ENCODE data around the gene ANXA4.

ANXA4 gene

DNA sequence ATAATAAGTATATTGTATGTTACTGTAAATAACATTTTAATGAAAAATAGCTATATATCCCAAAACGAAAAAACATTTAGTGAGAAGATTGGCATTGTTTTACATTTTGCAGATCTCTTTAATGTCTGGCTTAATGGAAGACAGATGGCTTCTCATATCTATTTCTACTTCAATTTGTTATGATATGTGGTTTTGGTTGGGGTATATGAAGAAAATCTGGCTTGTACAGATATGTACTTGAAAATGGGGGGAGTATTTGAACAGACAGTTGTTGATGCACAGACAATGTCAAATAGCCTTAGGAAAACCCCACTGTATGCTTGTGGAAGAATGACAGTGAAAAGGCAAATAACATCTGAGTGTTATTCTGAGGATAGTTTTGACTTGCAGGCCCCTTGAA lies 64.0 kb downstream of the ANXA4 start:
- DNase-seq (ENCODE audit: extremely low spot score): no peak
- ChIA-PET CTCF (no interaction called here), POLR2A (no interaction called here)
- TF ChIP-seq ZNF384 (IDR thresholded peaks at IDR 0.05): no peak
- no peak for TF ChIP-seq CTBP1 (IDR thresholded peaks at IDR 0.05; ENCODE audit: borderline replicate concordance)
- TF ChIP-seq, protein P1, sequence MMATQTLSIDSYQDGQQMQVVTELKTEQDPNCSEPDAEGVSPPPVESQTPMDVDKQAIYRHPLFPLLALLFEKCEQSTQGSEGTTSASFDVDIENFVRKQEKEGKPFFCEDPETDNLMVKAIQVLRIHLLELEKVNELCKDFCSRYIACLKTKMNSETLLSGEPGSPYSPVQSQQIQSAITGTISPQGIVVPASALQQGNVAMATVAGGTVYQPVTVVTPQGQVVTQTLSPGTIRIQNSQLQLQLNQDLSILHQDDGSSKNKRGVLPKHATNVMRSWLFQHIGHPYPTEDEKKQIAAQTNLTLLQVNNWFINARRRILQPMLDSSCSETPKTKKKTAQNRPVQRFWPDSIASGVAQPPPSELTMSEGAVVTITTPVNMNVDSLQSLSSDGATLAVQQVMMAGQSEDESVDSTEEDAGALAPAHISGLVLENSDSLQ (IDR thresholded peaks at IDR 0.05): no peak
- no peak for TF ChIP-seq FOXK2 (IDR thresholded peaks at IDR 0.05)
- TF ChIP-seq HDGF (IDR thresholded peaks at IDR 0.05; ENCODE audit: borderline replicate concordance): no peak
- no peak for TF ChIP-seq LEF1 (IDR thresholded peaks at IDR 0.05; ENCODE audit: borderline replicate concordance)
- TF ChIP-seq BHLHE40 (IDR thresholded peaks at IDR 0.05; ENCODE audit: borderline replicate concordance): no peak
- no peak for TF ChIP-seq FOXM1 (IDR thresholded peaks at IDR 0.05; ENCODE audit: borderline replicate concordance)
- TF ChIP-seq L3MBTL2 (conservative IDR thresholded peaks at IDR 0.05): no peak
- TF ChIP-seq NFRKB (IDR thresholded peaks at IDR 0.05): no peak
- no peak for TF ChIP-seq SP1 (IDR thresholded peaks at IDR 0.05)
- TF ChIP-seq TARDBP (IDR thresholded peaks at IDR 0.05): no peak
- no peak for TF ChIP-seq FOXA1 (IDR thresholded peaks at IDR 0.05)

DNA sequence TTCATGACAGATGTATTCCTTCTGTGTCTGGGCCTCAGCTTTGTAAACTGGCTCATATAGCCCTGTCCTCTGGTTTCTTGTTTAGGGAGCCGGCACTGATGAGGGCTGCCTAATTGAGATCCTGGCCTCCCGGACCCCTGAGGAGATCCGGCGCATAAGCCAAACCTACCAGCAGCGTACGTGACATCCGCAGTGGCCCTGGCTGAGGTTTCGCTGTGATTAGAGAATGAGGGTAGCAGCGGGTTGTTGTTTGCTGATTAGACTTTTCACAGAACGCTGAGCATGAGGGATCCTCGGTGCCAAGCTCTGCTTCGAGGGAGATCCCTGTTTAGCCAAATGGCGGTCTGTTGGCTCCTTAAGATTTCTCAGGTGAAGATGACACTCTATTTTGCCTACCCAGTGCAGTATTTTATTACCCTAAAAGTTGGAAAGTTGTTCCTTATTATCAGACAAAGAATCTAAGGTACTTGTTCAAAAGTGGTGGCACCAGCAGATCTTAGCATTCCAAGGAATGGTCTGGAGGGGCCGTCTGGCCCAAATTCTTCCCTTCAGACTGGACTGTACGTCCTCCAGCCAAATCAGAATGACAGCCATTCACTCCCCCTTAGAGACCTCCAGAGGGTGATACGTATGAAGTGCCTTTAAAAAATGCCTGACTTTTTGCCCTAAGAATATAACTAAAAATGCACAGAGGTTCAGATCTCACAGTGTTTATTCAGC lies 66.0 kb downstream of the ANXA4 start:
- POLR2A ChIA-PET: interaction anchor here (0.8 kb wide), 1 partner anchor 9 kb away, joined by 5 read pairs; no protein-coding TSS in a partner anchor
- DNase-seq (ENCODE audit: extremely low spot score): no peak
- TF ChIP-seq HDGF (IDR thresholded peaks at IDR 0.05; ENCODE audit: borderline replicate concordance) (no peak), ARNT (IDR thresholded peaks at IDR 0.05) (no peak), BHLHE40 (IDR thresholded peaks at IDR 0.05; ENCODE audit: borderline replicate concordance) (no peak), NFRKB (IDR thresholded peaks at IDR 0.05) (no peak), L3MBTL2 (conservative IDR thresholded peaks at IDR 0.05) (no peak), CTBP1 (IDR thresholded peaks at IDR 0.05; ENCODE audit: borderline replicate concordance) (no peak), TARDBP (IDR thresholded peaks at IDR 0.05) (no peak), SP1 (IDR thresholded peaks at IDR 0.05) (no peak)
- TF ChIP-seq, protein P1 (IDR thresholded peaks at IDR 0.05): no peak
- CTCF ChIA-PET: interaction anchor here (0.6 kb wide), 1 partner anchor 9 kb away, joined by 3 read pairs; no protein-coding TSS in a partner anchor

DNA sequence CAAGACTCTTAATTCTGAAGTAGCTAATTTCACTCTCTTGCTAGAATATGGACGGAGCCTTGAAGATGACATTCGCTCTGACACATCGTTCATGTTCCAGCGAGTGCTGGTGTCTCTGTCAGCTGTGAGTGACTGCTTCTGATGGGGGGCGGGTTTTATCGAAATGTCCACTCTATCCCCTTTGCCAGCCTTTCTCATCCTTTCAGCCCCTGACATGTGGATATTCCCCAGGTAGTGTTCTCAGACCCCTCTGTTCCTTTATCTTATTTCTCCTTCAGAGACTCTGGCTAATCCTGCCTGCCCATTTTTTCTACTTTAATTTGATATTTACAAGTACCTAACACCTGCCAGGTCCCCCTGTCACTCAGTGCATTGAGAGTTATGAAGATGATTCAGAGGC lies 68.6 kb downstream of the ANXA4 start:
- DNase-seq (ENCODE audit: extremely low spot score): no peak
- POLR2A ChIA-PET: no interaction called here
- TF ChIP-seq LEF1 (IDR thresholded peaks at IDR 0.05; ENCODE audit: borderline replicate concordance) (no peak), ELF4 (IDR thresholded peaks at IDR 0.05) (no peak), SUZ12 (IDR thresholded peaks at IDR 0.05) (no peak), ARNT (IDR thresholded peaks at IDR 0.05) (no peak), SP1 (IDR thresholded peaks at IDR 0.05) (no peak), FOXM1 (IDR thresholded peaks at IDR 0.05; ENCODE audit: borderline replicate concordance) (no peak), TARDBP (IDR thresholded peaks at IDR 0.05) (no peak), ZNF384 (IDR thresholded peaks at IDR 0.05) (no peak), FOXA1 (IDR thresholded peaks at IDR 0.05) (no peak), CTBP1 (IDR thresholded peaks at IDR 0.05; ENCODE audit: borderline replicate concordance) (no peak), FOXK2 (IDR thresholded peaks at IDR 0.05) (no peak), NFRKB (IDR thresholded peaks at IDR 0.05) (no peak), L3MBTL2 (conservative IDR thresholded peaks at IDR 0.05) (no peak)
- TF ChIP-seq, protein P1 (IDR thresholded peaks at IDR 0.05): no peak
- CTCF ChIA-PET: interaction anchor here (0.6 to 4.4 kb wide), 2 partner anchors 52 to 86 kb away, joined by 3 to 35 read pairs; no protein-coding TSS in a partner anchor

DNA sequence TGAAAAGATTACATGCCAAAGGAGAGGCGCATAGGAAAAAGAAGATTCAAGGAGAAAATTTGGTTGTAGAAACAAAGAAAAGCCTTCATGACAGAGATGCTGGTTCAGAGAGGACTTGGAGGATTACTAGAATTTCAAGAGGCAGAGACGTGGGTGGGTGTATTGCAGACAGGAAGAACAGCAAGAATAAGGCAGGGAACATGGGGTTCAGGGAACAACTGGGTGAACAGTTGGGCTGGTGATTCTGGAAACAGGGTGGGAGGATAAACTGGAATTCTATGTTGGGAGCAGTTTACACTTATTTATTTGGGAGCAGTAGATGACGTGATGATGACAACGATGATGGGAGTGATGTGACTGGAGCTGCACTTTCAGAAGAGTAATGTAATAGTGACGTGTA lies 69.1 kb downstream of the ANXA4 start:
- TF ChIP-seq, protein P1 (IDR thresholded peaks at IDR 0.05): no peak
- TF ChIP-seq FOXK2 (IDR thresholded peaks at IDR 0.05) (no peak), ELF4 (IDR thresholded peaks at IDR 0.05) (no peak), SUZ12 (IDR thresholded peaks at IDR 0.05) (no peak), ZNF384 (IDR thresholded peaks at IDR 0.05) (no peak), BHLHE40 (IDR thresholded peaks at IDR 0.05; ENCODE audit: borderline replicate concordance) (no peak), SP1 (IDR thresholded peaks at IDR 0.05) (no peak), TARDBP (IDR thresholded peaks at IDR 0.05) (no peak), ARNT (IDR thresholded peaks at IDR 0.05) (no peak), FOXM1 (IDR thresholded peaks at IDR 0.05; ENCODE audit: borderline replicate concordance) (no peak), NFRKB (IDR thresholded peaks at IDR 0.05) (no peak), FOXA1 (IDR thresholded peaks at IDR 0.05) (no peak), HDGF (IDR thresholded peaks at IDR 0.05; ENCODE audit: borderline replicate concordance) (no peak), LEF1 (IDR thresholded peaks at IDR 0.05; ENCODE audit: borderline replicate concordance) (no peak), CTBP1 (IDR thresholded peaks at IDR 0.05; ENCODE audit: borderline replicate concordance) (no peak), L3MBTL2 (conservative IDR thresholded peaks at IDR 0.05) (no peak)
- ChIA-PET POLR2A (no interaction called here), CTCF (interaction anchor here (0.6 to 4.4 kb wide), 3 partner anchors 10 to 87 kb away, joined by 3 to 35 read pairs (median 3); no protein-coding TSS in a partner anchor)
- no peak for DNase-seq (ENCODE audit: extremely low spot score)

DNA sequence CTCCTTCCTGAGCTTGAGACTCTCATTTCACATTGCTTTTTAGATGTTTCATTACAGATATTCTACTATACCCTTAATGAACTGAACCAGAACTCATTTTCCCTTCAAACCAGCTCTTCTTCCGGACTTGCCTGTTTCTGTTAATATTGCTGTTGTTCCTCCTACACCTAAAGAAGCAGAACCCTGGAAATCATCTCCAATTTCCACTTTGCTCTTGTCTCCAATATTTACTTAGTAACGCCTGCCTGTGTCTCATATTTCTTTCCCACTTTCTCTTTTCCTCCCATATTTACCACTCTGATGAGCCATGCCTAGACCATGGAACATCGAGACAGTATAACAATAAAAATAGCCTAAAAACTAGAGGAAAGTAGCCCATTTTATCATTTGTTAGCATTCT lies 69.7 kb downstream of the ANXA4 start:
- CTCF ChIA-PET: interaction anchor here (0.6 to 4.4 kb wide), 3 partner anchors 11 to 87 kb away, joined by 3 to 35 read pairs (median 3); no protein-coding TSS in a partner anchor
- POLR2A ChIA-PET: no interaction called here
- no peak for DNase-seq (ENCODE audit: extremely low spot score)
- TF ChIP-seq ELF4 (IDR thresholded peaks at IDR 0.05) (no peak), CTBP1 (IDR thresholded peaks at IDR 0.05; ENCODE audit: borderline replicate concordance) (no peak), FOXA1 (IDR thresholded peaks at IDR 0.05) (no peak), NFRKB (IDR thresholded peaks at IDR 0.05) (no peak), FOXK2 (IDR thresholded peaks at IDR 0.05) (no peak), LEF1 (IDR thresholded peaks at IDR 0.05; ENCODE audit: borderline replicate concordance) (no peak), SUZ12 (IDR thresholded peaks at IDR 0.05) (no peak), ARNT (IDR thresholded peaks at IDR 0.05) (no peak), ZNF384 (IDR thresholded peaks at IDR 0.05) (no peak), SP1 (IDR thresholded peaks at IDR 0.05) (no peak), TARDBP (IDR thresholded peaks at IDR 0.05) (no peak), FOXM1 (IDR thresholded peaks at IDR 0.05; ENCODE audit: borderline replicate concordance) (no peak), L3MBTL2 (conservative IDR thresholded peaks at IDR 0.05) (no peak), HDGF (IDR thresholded peaks at IDR 0.05; ENCODE audit: borderline replicate concordance) (no peak)
- TF ChIP-seq, protein P1 (IDR thresholded peaks at IDR 0.05): no peak

Measured in HEK293T (cell line).